Calu3 (cell line): ENCODE results near the gene BICRAL. TPM values are rescaled to one million over a fixed set of nuclear protein-coding genes. Genes with fewer than 3 reads are reported as not detected.
"Not testable (repeated sequence)": the region's sequence is repeated elsewhere in the genome, so short reads cannot be mapped to it uniquely, and the experiment has no call there.

Source experiments
- BruUV-seq: library from RNA; stranded (reverse); fragments of 400-500 nt; replicated peaks from 2 replicates; lab custom pipeline; 2021; lab: Mats Ljungman, UMichigan
- CTCF ChIA-PET: fragments of 300-600 bp; sonication (Branson Sonifier 250); formaldehyde crosslinking; loops from one replicate; lab custom pipeline; 2022; ENCODE audit warnings: antibody characterized with exemption; lab: Charles Lee
- DNase-seq: peaks from one replicate; pipeline ENCODE4 v3.0.0; 2022
- H3K27ac Mint-ChIP-seq: one replicate; pipeline ENCODE4 v1.8.0; 2022; ENCODE audit warnings: mixed read lengths; ENCODE audit not compliant: unreplicated experiment
- H3K27me3 Mint-ChIP-seq: one replicate; pipeline ENCODE4 v1.8.0; 2022; ENCODE audit warnings: mixed read lengths; ENCODE audit not compliant: unreplicated experiment
- H3K36me3 Mint-ChIP-seq: one replicate; pipeline ENCODE4 v1.8.0; 2022; ENCODE audit warnings: mild to moderate bottlenecking, moderate library complexity, mixed read lengths; ENCODE audit not compliant: insufficient read depth, unreplicated experiment
- H3K4me1 Mint-ChIP-seq: one replicate; pipeline ENCODE4 v1.8.0; 2022; ENCODE audit warnings: mild to moderate bottlenecking, low read depth, mixed read lengths; ENCODE audit not compliant: unreplicated experiment
- H3K4me3 Mint-ChIP-seq: one replicate; pipeline ENCODE4 v1.8.0; 2022; ENCODE audit warnings: mild to moderate bottlenecking, low read depth, moderate library complexity, mixed read lengths; ENCODE audit not compliant: unreplicated experiment
- H3K9me3 Mint-ChIP-seq: one replicate; pipeline ENCODE4 v1.8.0; 2022; ENCODE audit warnings: low read depth, mixed read lengths; ENCODE audit not compliant: unreplicated experiment
- intact Hi-C: fragments of 100-400 bp; cut with micrococcal nuclease; formaldehyde crosslinking; loops from one replicate; pipeline ENCODE4 v1.10.0; 2022; ENCODE audit not compliant: unreplicated experiment
- total RNA-seq: library from RNA; stranded (reverse); gene quantifications from 2 replicates; pipeline ENCODE4 v1.2.3, GENCODE V29; 2022
- TF ChIP-seq, protein P1 (sequence below): fragments of 200-600 bp; IDR thresholded peaks from one replicate; pipeline ENCODE4 v1.8.0; 2022; ENCODE audit warnings: antibody characterized with exemption; ENCODE audit not compliant: unreplicated experiment

The BICRAL gene
- total RNA-seq, 1 experiment from 2014 or later = 19.2 TPM

GRCh38 chr6:42885702-42886101 lies 103.8 kb downstream of the BICRAL start:
- Mint-ChIP-seq H3K36me3 (peaks cover 92% of the 10 kb centered on the region), H3K4me3 (no peak overlapping the region), H3K9me3 (no peaks in the 10 kb centered on the region), H3K27me3 (no peaks in the 10 kb centered on the region), H3K4me1 (peaks cover 2% of the 10 kb centered on the region), H3K27ac (no peak overlapping the region)
- no TSS peak for BruUV-seq
- CTCF ChIA-PET = interaction anchor here (0.9 kb wide), 1 partner anchor 139 kb away, joined by 4 read pairs; no protein-coding TSS in a partner anchor
- no peak for DNase-seq
- intact Hi-C loops = no loop called here
- TF ChIP-seq, protein P1, sequence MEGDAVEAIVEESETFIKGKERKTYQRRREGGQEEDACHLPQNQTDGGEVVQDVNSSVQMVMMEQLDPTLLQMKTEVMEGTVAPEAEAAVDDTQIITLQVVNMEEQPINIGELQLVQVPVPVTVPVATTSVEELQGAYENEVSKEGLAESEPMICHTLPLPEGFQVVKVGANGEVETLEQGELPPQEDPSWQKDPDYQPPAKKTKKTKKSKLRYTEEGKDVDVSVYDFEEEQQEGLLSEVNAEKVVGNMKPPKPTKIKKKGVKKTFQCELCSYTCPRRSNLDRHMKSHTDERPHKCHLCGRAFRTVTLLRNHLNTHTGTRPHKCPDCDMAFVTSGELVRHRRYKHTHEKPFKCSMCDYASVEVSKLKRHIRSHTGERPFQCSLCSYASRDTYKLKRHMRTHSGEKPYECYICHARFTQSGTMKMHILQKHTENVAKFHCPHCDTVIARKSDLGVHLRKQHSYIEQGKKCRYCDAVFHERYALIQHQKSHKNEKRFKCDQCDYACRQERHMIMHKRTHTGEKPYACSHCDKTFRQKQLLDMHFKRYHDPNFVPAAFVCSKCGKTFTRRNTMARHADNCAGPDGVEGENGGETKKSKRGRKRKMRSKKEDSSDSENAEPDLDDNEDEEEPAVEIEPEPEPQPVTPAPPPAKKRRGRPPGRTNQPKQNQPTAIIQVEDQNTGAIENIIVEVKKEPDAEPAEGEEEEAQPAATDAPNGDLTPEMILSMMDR = no peak

- H3K4me3 Mint-ChIP-seq, CTCF ChIA-PET, H3K4me1 Mint-ChIP-seq, intact Hi-C loops, DNase-seq, H3K27ac Mint-ChIP-seq, H3K27me3 Mint-ChIP-seq, BruUV-seq, H3K9me3 Mint-ChIP-seq: not testable (repeated sequence)
- peaks cover 75% of the 10 kb centered on the region for H3K36me3 Mint-ChIP-seq
These were observed 106.3 kb downstream of the BICRAL start for GRCh38 chr6:42888201-42888600.

GRCh38 chr6:42889815-42890214 lies 108.0 kb downstream of the BICRAL start:
- intact Hi-C loops = no loop called here
- Mint-ChIP-seq H3K27me3 (no peaks in the 10 kb centered on the region), H3K36me3 (peaks cover 59% of the 10 kb centered on the region), H3K4me3 (peak overlapping the region; percentile 95), H3K27ac (peak overlapping the region; percentile 91), H3K9me3 (no peaks in the 10 kb centered on the region), H3K4me1 (peaks cover 23% of the 10 kb centered on the region)
- BruUV-seq = no TSS peak
- TF ChIP-seq, protein P1 = no peak
- DNase-seq = no peak
- CTCF ChIA-PET = interaction anchor here (0.7 kb wide), 1 partner anchor 45 kb away, joined by 3 read pairs; no protein-coding TSS in a partner anchor

- peaks cover 23% of the 10 kb centered on the region for H3K4me1 Mint-ChIP-seq
- peak overlapping the region; percentile 91 for H3K27ac Mint-ChIP-seq
- peaks cover 51% of the 10 kb centered on the region for H3K36me3 Mint-ChIP-seq
- DNase-seq = peak; percentile 97
- H3K27me3 Mint-ChIP-seq = no peaks in the 10 kb centered on the region
- TF ChIP-seq, protein P1 = no peak
- peak overlapping the region; percentile 95 for H3K4me3 Mint-ChIP-seq
- intact Hi-C loops = no loop called here
- H3K9me3 Mint-ChIP-seq = no peaks in the 10 kb centered on the region
- TSS peak; percentile 97 for BruUV-seq
- CTCF ChIA-PET = interaction anchor here (0.6 to 1.0 kb wide), 5 partner anchors 9 to 1329 kb away, joined by 3 to 7 read pairs (median 4); partner anchors contain the start of gene RPL7L1
These were observed 108.7 kb downstream of the BICRAL start for GRCh38 chr6:42890311-42891198.
